HG02571 (cell line): ENCODE measurements around the gene CFAP69.
"Not testable (repeated sequence)": the region's sequence is repeated elsewhere in the genome, so short reads cannot be mapped to it uniquely, and the experiment has no call there.

Experiments
- ATAC-seq: cut with Tn5 transposase; IDR thresholded peaks from one replicate; pipeline ENCODE4 v1.9.1; 2021; ENCODE audit warnings: mild to moderate bottlenecking, moderate library complexity; ENCODE audit not compliant: unreplicated experiment

CFAP69 gene

GRCh38 chr7:90334193-90334843 is 89.3 kb downstream of the CFAP69 start:
- no peak for ATAC-seq

GRCh38 chr7:90334926-90335325 is 90.0 kb downstream of the CFAP69 start:
- not testable (repeated sequence) for ATAC-seq

GRCh38 chr7:90337106-90337505 is 92.1 kb downstream of the CFAP69 start:
- no peak for ATAC-seq

- no peak for ATAC-seq
These were observed 100.0 kb downstream of the CFAP69 start for GRCh38 chr7:90345016-90345415.

- ATAC-seq = peak; percentile 18
These were observed 100.8 kb downstream of the CFAP69 start for GRCh38 chr7:90345595-90346335.

- ATAC-seq = peak; percentile 98
These were observed 101.6 kb downstream of the CFAP69 start, which contains the start of gene GTPBP10 for GRCh38 chr7:90346336-90347125. GTPBP10 (plus strand) TSS chr7:90346716; CDS start chr7:90346742, 26 bp downstream.

- ATAC-seq = no peak
These were observed 102.8 kb downstream of the CFAP69 start for GRCh38 chr7:90347759-90348158.

- ATAC-seq = no peak
These were observed 104.3 kb downstream of the CFAP69 start for GRCh38 chr7:90349305-90349704.

GRCh38 chr7:90350032-90350431 is 105.1 kb downstream of the CFAP69 start:
- not testable (repeated sequence) for ATAC-seq

GRCh38 chr7:90351987-90352386 is 107.0 kb downstream of the CFAP69 start:
- no peak for ATAC-seq
